H9 (cell line): Measurements from ENCODE around the gene MX2. TPM values are rescaled to one million over a fixed set of nuclear protein-coding genes. Genes with fewer than 3 reads are reported as not detected.
A peak's percentile ranks its signal among the peaks of the same experiment; 100 is the strongest.

Experiments
- DNase-seq: peaks from one replicate; pipeline ENCODE4 v3.0.0-alpha.2; 2017
- H2AFZ ChIP-seq: one replicate; pipeline ENCODE4 v1.6.1; 2013; ENCODE audit warnings: mild to moderate bottlenecking, low read length, control low read depth, moderate library complexity
- H2AK5ac ChIP-seq: 2 replicates; pipeline ENCODE4 v1.6.1; 2013; ENCODE audit warnings: low read length, control low read depth, mixed read lengths; ENCODE audit not compliant: insufficient read length
- H2BK120ac ChIP-seq: one replicate; pipeline ENCODE4 v1.6.1; 2013; ENCODE audit warnings: low read depth, mild to moderate bottlenecking, low read length, control low read depth, inconsistent platforms; ENCODE audit not compliant: poor library complexity, severe bottlenecking
- H2BK12ac ChIP-seq: 2 replicates; pipeline ENCODE4 v1.6.1; 2013; ENCODE audit warnings: low read length, control low read depth, mixed read lengths, low read depth; ENCODE audit not compliant: insufficient read length
- H2BK15ac ChIP-seq: 2 replicates; pipeline ENCODE4 v1.6.1; 2013; ENCODE audit warnings: low read depth, low read length, control low read depth
- H2BK20ac ChIP-seq: one replicate; pipeline ENCODE4 v1.6.1; 2013; ENCODE audit warnings: low read depth, mild to moderate bottlenecking, low read length, control low read depth, inconsistent platforms; ENCODE audit not compliant: poor library complexity, severe bottlenecking
- H2BK5ac ChIP-seq: 2 replicates; pipeline ENCODE4 v1.6.1; 2013; ENCODE audit warnings: low read length, control low read depth, mixed read lengths; ENCODE audit not compliant: insufficient read length
- H3K14ac ChIP-seq: 2 replicates; pipeline ENCODE4 v1.6.1; 2013; ENCODE audit warnings: low read length, control low read depth; ENCODE audit not compliant: insufficient read depth
- H3K18ac ChIP-seq: 2 replicates; pipeline ENCODE4 v1.6.1; 2013; ENCODE audit warnings: low read depth, mild to moderate bottlenecking, mixed read lengths, low read length, control low read depth; ENCODE audit not compliant: insufficient read length
- H3K23ac ChIP-seq: 2 replicates; pipeline ENCODE4 v1.6.1; 2013; ENCODE audit warnings: low read length, control low read depth, mixed read lengths, low read depth; ENCODE audit not compliant: insufficient read length
- H3K23me2 ChIP-seq: 2 replicates; pipeline ENCODE4 v1.6.1; 2013; ENCODE audit warnings: low read depth, mild to moderate bottlenecking, mixed read lengths, low read length, control low read depth; ENCODE audit not compliant: insufficient read length, poor library complexity, severe bottlenecking
- H3K27ac ChIP-seq: 2 replicates; pipeline ENCODE4 v1.5.1; 2013; ENCODE audit warnings: low read length, control low read depth, mixed read lengths, low read depth; ENCODE audit not compliant: insufficient read length
- H3K27me3 ChIP-seq: 2 replicates; pipeline ENCODE4 v1.6.1; 2013; ENCODE audit warnings: low read length, control low read depth, inconsistent platforms; ENCODE audit not compliant: insufficient read depth
- H3K4ac ChIP-seq: 2 replicates; pipeline ENCODE4 v1.6.1; 2013; ENCODE audit warnings: low read depth, mild to moderate bottlenecking, control low read depth, inconsistent platforms, low read length, moderate library complexity
- H3K4me1 ChIP-seq: 2 replicates; pipeline ENCODE4 v1.6.1; 2013; ENCODE audit warnings: low read length, control low read depth, inconsistent platforms; ENCODE audit not compliant: insufficient read depth
- H3K4me2 ChIP-seq: 2 replicates; pipeline ENCODE4 v1.6.1; 2013; ENCODE audit warnings: low read length, control low read depth, mixed read lengths; ENCODE audit not compliant: insufficient read length, insufficient read depth
- H3K56ac ChIP-seq: 2 replicates; pipeline ENCODE4 v1.6.1; 2013; ENCODE audit warnings: low read depth, mild to moderate bottlenecking, mixed read lengths, low read length, control low read depth; ENCODE audit not compliant: insufficient read length
- H3K79me1 ChIP-seq: 2 replicates; pipeline ENCODE4 v1.6.1; 2013; ENCODE audit warnings: low read depth, mild to moderate bottlenecking, moderate library complexity, low read length, control low read depth, inconsistent platforms; ENCODE audit not compliant: insufficient read depth, poor library complexity, severe bottlenecking
- H3K79me2 ChIP-seq: 2 replicates; pipeline ENCODE4 v1.6.1; 2013; ENCODE audit warnings: low read length, control low read depth, inconsistent platforms; ENCODE audit not compliant: insufficient read depth
- H3K9ac ChIP-seq: 2 replicates; pipeline ENCODE4 v1.6.1; 2013; ENCODE audit warnings: low read length, control low read depth, mixed read lengths; ENCODE audit not compliant: insufficient read length; ENCODE audit errors: extremely low read depth
- H3K9me3 ChIP-seq: one replicate; pipeline ENCODE4 v1.6.1; 2013; ENCODE audit warnings: low read depth, low read length, inconsistent platforms; ENCODE audit not compliant: control insufficient read depth
- H3T11ph ChIP-seq: one replicate; pipeline ENCODE4 v1.6.1; 2013; ENCODE audit warnings: mild to moderate bottlenecking, low read length, control low read depth, inconsistent platforms
- H4K20me1 ChIP-seq: one replicate; pipeline ENCODE4 v1.6.1; 2013; ENCODE audit not compliant: control insufficient read depth, insufficient read length, insufficient read depth
- H4K5ac ChIP-seq: 2 replicates; pipeline ENCODE4 v1.6.1; 2013; ENCODE audit warnings: low read depth, mild to moderate bottlenecking, mixed read lengths, low read length, control low read depth; ENCODE audit not compliant: insufficient read length
- H4K8ac ChIP-seq: replicated peaks from 2 replicates; pipeline ENCODE4 v1.6.1; 2013; ENCODE audit warnings: low read length, control low read depth, mixed read lengths, low read depth; ENCODE audit not compliant: insufficient read length
- H4K91ac ChIP-seq: 2 replicates; pipeline ENCODE4 v1.6.1; 2013; ENCODE audit warnings: low read depth, mild to moderate bottlenecking, moderate library complexity, mixed read lengths, low read length, control low read depth; ENCODE audit not compliant: insufficient read length
- H3K27ac Mint-ChIP-seq, 3 experiments: 2 replicates in 2 of 3; 3 replicates in 1 of 3; pipeline ENCODE4 v1.8.0; 2020 to 2021; ENCODE audit warnings: mixed read lengths in 3 of 3, mild to moderate bottlenecking in 1 of 3, moderate library complexity in 1 of 3
- H3K27me3 Mint-ChIP-seq: 2 replicates; pipeline ENCODE4 v1.8.0; 2021; ENCODE audit warnings: low read depth, mild to moderate bottlenecking, moderate library complexity, mixed read lengths
- H3K36me3 Mint-ChIP-seq, 3 experiments: 2 replicates in 2 of 3; 3 replicates in 1 of 3; pipeline ENCODE4 v1.8.0; 2020 to 2021; ENCODE audit warnings: low read depth in 3 of 3, mixed read lengths in 3 of 3; ENCODE audit not compliant: insufficient read depth in 1 of 3
- H3K4me1 Mint-ChIP-seq, 2 experiments: 2 replicates each; pipeline ENCODE4 v1.8.0; 2020; ENCODE audit warnings: mixed read lengths in 2 of 2
- H3K4me3 Mint-ChIP-seq, 2 experiments: 2 replicates in 1 of 2; 3 replicates in 1 of 2; pipeline ENCODE4 v1.8.0; 2020 to 2021; ENCODE audit warnings: mild to moderate bottlenecking in 2 of 2, mixed read lengths in 2 of 2, moderate library complexity in 1 of 2
- H3K9me3 Mint-ChIP-seq, 2 experiments: 2 replicates in 1 of 2; 3 replicates in 1 of 2; pipeline ENCODE4 v1.8.0; 2020; ENCODE audit warnings: mild to moderate bottlenecking in 2 of 2, mixed read lengths in 2 of 2, moderate library complexity in 1 of 2
- CTCF ChIP-seq: fragments of 200-600 bp; sonication (generic); conservative IDR thresholded peaks from 3 replicates; pipeline ENCODE4 v1.8.0; 2021; ENCODE audit warnings: antibody characterized with exemption, mild to moderate bottlenecking
- WGBS: extraction: QIAGEN DNeasy Blood & Tissue Kit; methylation state at CpG from one replicate; pipeline ENCODE4 v1.1.7; 2013; ENCODE audit warnings: missing lambda C conversion rate, low lambda C conversion rate, mixed read lengths; ENCODE audit not compliant: insufficient read length; ENCODE audit errors: extremely low coverage; 5-methylcytosine and 5-hydroxymethylcytosine counted together
- total RNA-seq: library from RNA; stranded (reverse); gene quantifications from 2 replicates; pipeline ENCODE4 v1.2.1, GENCODE V29; 2021

MX2 gene
- total RNA-seq, 1 experiment from 2014 or later, result 1.8 TPM

GRCh38 chr21:41432562-41433460 is 71.0 kb downstream of the MX2 start:
- no peak overlapping the region for H3K4me3 Mint-ChIP-seq
- H4K20me1 ChIP-seq, result no peaks in the 10 kb centered on the region
- H3K23ac ChIP-seq, result no peak overlapping the region
- H3K27me3 ChIP-seq, result no peaks in the 10 kb centered on the region
- H3K27me3 Mint-ChIP-seq, result peaks cover 7% of the 10 kb centered on the region
- H3K27ac ChIP-seq, result no peak overlapping the region
- no peak overlapping the region for H3T11ph ChIP-seq
- H3K27ac Mint-ChIP-seq, result peak overlapping the region in 2 of 3 experiments; percentile 19 to 69; a peak in 2 of 7 replicates
- peaks cover 5% of the 10 kb centered on the region; the same call in 1 of the 2 replicates for H3K4me1 ChIP-seq
- H4K5ac ChIP-seq, result no peak overlapping the region
- peaks cover 8 to 31% (median 12%) of the 10 kb centered on the region in 3 experiments for H3K36me3 Mint-ChIP-seq
- no peaks in the 10 kb centered on the region for H3K79me1 ChIP-seq
- H3K4me2 ChIP-seq, result no peak overlapping the region
- H4K91ac ChIP-seq, result no peak overlapping the region
- peaks cover 5 to 6% of the 10 kb centered on the region in 2 experiments; a peak in 4 of 5 replicates for H3K9me3 Mint-ChIP-seq
- no peaks in the 10 kb centered on the region for H3K79me2 ChIP-seq
- no peak overlapping the region for H2BK20ac ChIP-seq
- no peak overlapping the region for H3K18ac ChIP-seq
- H3K9ac ChIP-seq, result no peak overlapping the region
- WGBS, result no CpG with 5 or more reads among the region's 10 CpGs
- no peak overlapping the region for H2AK5ac ChIP-seq
- no peak overlapping the region for H3K14ac ChIP-seq
- TF ChIP-seq CTCF, result no peak
- no peak overlapping the region for H2BK12ac ChIP-seq
- no peak overlapping the region for H3K56ac ChIP-seq
- no peak overlapping the region for H2BK15ac ChIP-seq
- no peak overlapping the region for H2BK5ac ChIP-seq
- H3K4ac ChIP-seq, result no peak overlapping the region
- no peak overlapping the region for H2AFZ ChIP-seq
- peak; percentile 25 for DNase-seq
- no peak overlapping the region for H2BK120ac ChIP-seq
- no peaks in the 10 kb centered on the region for H3K23me2 ChIP-seq
- H3K4me1 Mint-ChIP-seq, result peaks cover 19 to 22% of the 10 kb centered on the region in 2 experiments
- no peak overlapping the region for H4K8ac ChIP-seq
- H3K9me3 ChIP-seq, result no peaks in the 10 kb centered on the region
